A673 (cell line): ENCODE data around the gene DIDO1. TPM values are rescaled to one million over a fixed set of nuclear protein-coding genes. Genes with fewer than 3 reads are reported as not detected.

Experiments used
- BruUV-seq: library from RNA; stranded (reverse); fragments of 400-500 nt; replicated peaks from 2 replicates; lab custom pipeline; 2021; lab: Mats Ljungman, UMichigan
- CTCF ChIA-PET: fragments of 300-600 bp; sonication (Branson Sonifier 250); formaldehyde crosslinking; loops from one replicate; lab custom pipeline; 2022; ENCODE audit warnings: antibody characterized with exemption; lab: Charles Lee
- POLR2A ChIA-PET: fragments of 300-600 bp; sonication (Branson Sonifier 250); formaldehyde crosslinking; loops from one replicate; lab custom pipeline; 2022; ENCODE audit warnings: antibody characterized with exemption; ENCODE audit not compliant: low non-redundant PET; lab: Charles Lee
- DNase-seq: peaks from one replicate; pipeline ENCODE4 v3.0.0-alpha.2; 2015; ENCODE audit warnings: low spot score
- H3K27ac ChIP-seq: fragments of 200-600 bp; sonication (generic); 2 replicates; pipeline ENCODE4 v1.5.1; 2016; ENCODE audit warnings: mixed run types, low read depth, mild to moderate bottlenecking, mixed read lengths, antibody characterized with exemption, low read length; ENCODE audit not compliant: poor library complexity, severe bottlenecking
- H3K27me3 ChIP-seq: fragments of 200-600 bp; sonication (generic); replicated peaks from 2 replicates; pipeline ENCODE4 v1.6.1; 2017; ENCODE audit warnings: mixed run types, low read depth, mild to moderate bottlenecking, mixed read lengths, antibody characterized with exemption, low read length; ENCODE audit not compliant: insufficient read depth, poor library complexity
- H3K36me3 ChIP-seq: fragments of 200-600 bp; sonication (generic); 2 replicates; pipeline ENCODE4 v1.6.1; 2016; ENCODE audit warnings: mixed run types, mild to moderate bottlenecking, mixed read lengths, antibody characterized with exemption, low read length; ENCODE audit not compliant: insufficient read depth, poor library complexity, severe bottlenecking
- H3K4me1 ChIP-seq: fragments of 200-600 bp; sonication (generic); 2 replicates; pipeline ENCODE4 v1.6.1; 2017; ENCODE audit warnings: mixed run types, mild to moderate bottlenecking, mixed read lengths, antibody characterized with exemption, low read length; ENCODE audit not compliant: insufficient read depth, poor library complexity, severe bottlenecking
- H3K4me3 ChIP-seq: fragments of 200-600 bp; sonication (generic); 2 replicates; pipeline ENCODE4 v1.5.1; 2016; ENCODE audit warnings: low read depth, mixed run types, mild to moderate bottlenecking, mixed read lengths, low read length; ENCODE audit not compliant: poor library complexity, severe bottlenecking
- H3K9me3 ChIP-seq: fragments of 200-600 bp; sonication (generic); 2 replicates; pipeline ENCODE4 v1.6.1; 2016; ENCODE audit warnings: mixed run types, low read depth, mild to moderate bottlenecking, mixed read lengths, antibody characterized with exemption, low read length; ENCODE audit not compliant: poor library complexity, severe bottlenecking
- CTCF ChIP-seq: fragments of 300-800, 200-600 bp; sonication (generic); conservative IDR thresholded peaks from 2 replicates; pipeline ENCODE4 v1.5.1; 2017; ENCODE audit warnings: low read depth, mild to moderate bottlenecking, antibody characterized with exemption, low read length, moderate library complexity, mixed read lengths
- EZH2 ChIP-seq: fragments of 200-600 bp; sonication (generic); IDR thresholded peaks from 2 replicates; pipeline ENCODE4 v1.6.1; 2017; ENCODE audit warnings: borderline replicate concordance, low read depth, mild to moderate bottlenecking, mixed read lengths, antibody characterized with exemption, low read length; ENCODE audit not compliant: poor library complexity, severe bottlenecking
- intact Hi-C: fragments of 100-400 bp; cut with micrococcal nuclease; formaldehyde crosslinking; loops from one replicate; pipeline ENCODE4 v1.10.0; 2022; ENCODE audit not compliant: unreplicated experiment
- total RNA-seq: library from RNA; stranded (reverse); gene quantifications from 2 replicates; pipeline ENCODE4 v1.2.3, GENCODE V29; 2021

The DIDO1 gene
- total RNA-seq, 1 experiment from 2014 or later, result 64.4 TPM

GRCh38 chr20:62829231-62830230, 96.8 kb downstream of the DIDO1 start:
- intact Hi-C loops, result no loop called here
- TF ChIP-seq CTCF, result no peak
- no peak for TF ChIP-seq EZH2
- Histone ChIP-seq H3K4me3 (no peak overlapping the region), H3K4me1 (peaks cover 14% of the 10 kb centered on the region), H3K27ac (no peak overlapping the region), H3K36me3 (no peaks in the 10 kb centered on the region), H3K9me3 (no peaks in the 10 kb centered on the region), H3K27me3 (no peaks in the 10 kb centered on the region)
- ChIA-PET CTCF (no interaction called here), POLR2A (no interaction called here)
- BruUV-seq, result no TSS peak
- DNase-seq, result no peak

- H3K9me3 ChIP-seq, result no peaks in the 10 kb centered on the region
- H3K36me3 ChIP-seq, result no peaks in the 10 kb centered on the region
- ChIA-PET CTCF (no interaction called here), POLR2A (no interaction called here)
- H3K4me1 ChIP-seq, result peaks cover 19% of the 10 kb centered on the region
- no peaks in the 10 kb centered on the region for H3K27me3 ChIP-seq
- H3K27ac ChIP-seq, result no peak overlapping the region
- BruUV-seq, result no TSS peak
- TF ChIP-seq CTCF (no peak), EZH2 (no peak)
- no peak for DNase-seq
- intact Hi-C loops, result no loop called here
- H3K4me3 ChIP-seq, result no peak overlapping the region
Measured at GRCh38 chr20:62828511-62829230, 97.6 kb downstream of the DIDO1 start.

- Histone ChIP-seq H3K4me1 (peaks cover 19% of the 10 kb centered on the region), H3K27ac (no peak overlapping the region), H3K27me3 (no peaks in the 10 kb centered on the region), H3K36me3 (no peaks in the 10 kb centered on the region), H3K9me3 (no peaks in the 10 kb centered on the region), H3K4me3 (no peak overlapping the region)
- no peak for DNase-seq
- BruUV-seq, result no TSS peak
- ChIA-PET CTCF (no interaction called here), POLR2A (no interaction called here)
- intact Hi-C loops, result no loop called here
- no peak for TF ChIP-seq CTCF
- no peak for TF ChIP-seq EZH2
Measured at GRCh38 chr20:62828051-62828450, 98.3 kb downstream of the DIDO1 start.

Other genes with a start within 250 kb of the DIDO1 start
- gene NTSR1, start 217.7 kb downstream of the DIDO1 start, total RNA-seq, result 8.7 and 15.9 TPM in 2 replicates
- gene MRGBP, start 130.0 kb downstream of the DIDO1 start, total RNA-seq, result 26.5 and 27.9 TPM in 2 replicates
- gene OGFR, start 121.7 kb downstream of the DIDO1 start, total RNA-seq, result 46.1 and 47.7 TPM in 2 replicates
- gene COL9A3, start 109.5 kb downstream of the DIDO1 start, total RNA-seq, result 8.4 and 11.7 TPM in 2 replicates
- 13.9 and 16.1 TPM in 2 replicates for gene TCFL5, start 64.7 kb downstream of the DIDO1 start, total RNA-seq
- gene GID8, start 11.6 kb upstream of the DIDO1 start, total RNA-seq, result 40.2 and 42.0 TPM in 2 replicates
- gene SLC17A9, start 26.2 kb upstream of the DIDO1 start, total RNA-seq, result 0.17 TPM in 1 of 2 replicates, not detected in the other
- gene BHLHE23, start 80.5 kb upstream of the DIDO1 start, total RNA-seq, result not detected in 2 replicates